Effector memory CD8-positive, alpha-beta T cell (primary cell): ENCODE measurements around the gene FAM174C.

ENCODE experiments used
- ATAC-seq: fragments of 150-1000 bp; cut with Tn5 transposase; replicated peaks from 2 replicates; pipeline ENCODE4 v1.10.0; 2021; ENCODE audit warnings: mild to moderate bottlenecking, moderate library complexity
- DNase-seq, 3 experiments: peaks; one replicate each; pipeline ENCODE4 v3.0.0; 2021
- H3K27ac Mint-ChIP-seq, 2 donors: one replicate each; pipeline ENCODE4 v1.8.0; 2022; ENCODE audit warnings: mild to moderate bottlenecking in 2 of 2, mixed read lengths in 2 of 2, moderate library complexity in 2 of 2
- H3K27me3 Mint-ChIP-seq, 2 donors: one replicate each; pipeline ENCODE4 v1.8.0; 2022; ENCODE audit warnings: mixed read lengths in 2 of 2
- H3K36me3 Mint-ChIP-seq: one replicate; pipeline ENCODE4 v1.8.0; 2022; ENCODE audit warnings: mild to moderate bottlenecking, moderate library complexity, mixed read lengths; ENCODE audit not compliant: insufficient read depth
- H3K4me1 Mint-ChIP-seq, 2 donors: one replicate each; pipeline ENCODE4 v1.8.0; 2022; ENCODE audit warnings: low read depth in 2 of 2, mixed read lengths in 2 of 2
- H3K4me3 Mint-ChIP-seq, 2 donors: one replicate each; pipeline ENCODE4 v1.8.0; 2022; ENCODE audit warnings: mild to moderate bottlenecking in 2 of 2, mixed read lengths in 2 of 2, moderate library complexity in 2 of 2
- H3K9me3 Mint-ChIP-seq, 2 donors: one replicate each; pipeline ENCODE4 v1.8.0; 2022; ENCODE audit warnings: mixed read lengths in 2 of 2

The FAM174C gene

GRCh38 chr19:1327125-1327524 lies 51.8 kb downstream of the FAM174C start:
- no peaks in the 10 kb centered on the region for H3K9me3 Mint-ChIP-seq
- H3K27ac Mint-ChIP-seq, result no peak overlapping the region
- no peaks in the 10 kb centered on the region for H3K4me1 Mint-ChIP-seq
- no peak overlapping the region for H3K4me3 Mint-ChIP-seq
- DNase-seq (no peak), ATAC-seq (no peak)
- H3K36me3 Mint-ChIP-seq, result no peaks in the 10 kb centered on the region
- peaks cover 26 to 30% of the 10 kb centered on the region in 2 donors for H3K27me3 Mint-ChIP-seq
